ENCODE results near the gene GCNA.

DNA sequence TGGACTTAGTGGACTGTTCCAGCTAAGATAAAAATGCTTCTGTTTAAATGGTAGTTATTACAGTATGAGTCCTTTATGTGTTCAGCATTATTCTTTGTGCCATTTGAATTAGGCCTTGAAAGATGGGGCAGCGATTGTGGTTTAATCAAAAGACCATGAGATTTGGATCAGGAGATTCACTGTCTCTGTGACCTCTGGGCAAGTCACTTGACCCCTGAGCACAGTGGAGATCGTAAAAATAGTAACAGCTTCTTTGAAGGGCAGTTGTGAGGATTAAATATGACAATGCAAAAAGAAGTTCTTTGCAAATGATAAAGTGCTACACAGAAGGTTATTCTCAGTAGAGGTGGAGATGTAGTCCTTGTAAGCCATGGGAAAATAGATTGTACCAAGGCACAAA, 29.3 kb downstream of the GCNA start:
- no peak for TF ChIP-seq POLR2A (IDR thresholded peaks at IDR 0.05)
- TF ChIP-seq, protein P1, sequence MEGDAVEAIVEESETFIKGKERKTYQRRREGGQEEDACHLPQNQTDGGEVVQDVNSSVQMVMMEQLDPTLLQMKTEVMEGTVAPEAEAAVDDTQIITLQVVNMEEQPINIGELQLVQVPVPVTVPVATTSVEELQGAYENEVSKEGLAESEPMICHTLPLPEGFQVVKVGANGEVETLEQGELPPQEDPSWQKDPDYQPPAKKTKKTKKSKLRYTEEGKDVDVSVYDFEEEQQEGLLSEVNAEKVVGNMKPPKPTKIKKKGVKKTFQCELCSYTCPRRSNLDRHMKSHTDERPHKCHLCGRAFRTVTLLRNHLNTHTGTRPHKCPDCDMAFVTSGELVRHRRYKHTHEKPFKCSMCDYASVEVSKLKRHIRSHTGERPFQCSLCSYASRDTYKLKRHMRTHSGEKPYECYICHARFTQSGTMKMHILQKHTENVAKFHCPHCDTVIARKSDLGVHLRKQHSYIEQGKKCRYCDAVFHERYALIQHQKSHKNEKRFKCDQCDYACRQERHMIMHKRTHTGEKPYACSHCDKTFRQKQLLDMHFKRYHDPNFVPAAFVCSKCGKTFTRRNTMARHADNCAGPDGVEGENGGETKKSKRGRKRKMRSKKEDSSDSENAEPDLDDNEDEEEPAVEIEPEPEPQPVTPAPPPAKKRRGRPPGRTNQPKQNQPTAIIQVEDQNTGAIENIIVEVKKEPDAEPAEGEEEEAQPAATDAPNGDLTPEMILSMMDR (IDR thresholded peaks at IDR 0.05), result no peak
